Measurements from ENCODE around the gene TGFA. TPM values are rescaled to one million over a fixed set of nuclear protein-coding genes. Genes with fewer than 3 reads are reported as not detected.

Gene TGFA
- total RNA-seq, 1 experiment from 2014 or later, result 50.1 TPM

GRCh38 chr2:70517804-70518203 lies 35.8 kb downstream of the TGFA start:
- RAD21 ChIA-PET (ENCODE audit: low non-redundant PET in 1 of 2, low total read pairs in 2 of 2, uncharacterized antibody in 2 of 2, unreplicated experiment in 2 of 2), result no interaction called here
- Histone ChIP-seq H3K4me2 (ENCODE audit: low read length) (no peak overlapping the region), H4K20me1 (ENCODE audit: insufficient read depth) (no peaks in the 10 kb centered on the region; the same call in 1 of the 2 replicates), H3K9me3 (ENCODE audit: control insufficient read depth in 1 of 2, insufficient read depth in 1 of 2, low read depth in 1 of 2, low read length in 2 of 2) (no peaks in the 10 kb centered on the region), H3K27ac (ENCODE audit: low read depth, low read length) (no peak overlapping the region), H3K27me3 (ENCODE audit: insufficient read depth, low read length) (no peaks in the 10 kb centered on the region), H2AFZ (ENCODE audit: low read depth, low read length, poor library complexity, severe bottlenecking) (no peak overlapping the region), H3K4me3 (replicated peaks in 1 of 2; ENCODE audit: low read depth in 1 of 2, low read length in 2 of 2) (no peak overlapping the region), H3K9me2 (ENCODE audit: insufficient read depth) (no peaks in the 10 kb centered on the region), H3K4me1 (ENCODE audit: control insufficient read depth in 1 of 2, insufficient read depth in 2 of 2, low read length in 2 of 2) (peaks cover 30 to 74% of the 10 kb centered on the region in 2 experiments), H3K36me3 (ENCODE audit: control insufficient read depth in 1 of 2, insufficient read depth in 2 of 2, low read length in 2 of 2) (peaks cover 0 to 5% of the 10 kb centered on the region in 2 experiments; a peak in 1 of 4 replicates), H3K79me2 (ENCODE audit: insufficient read depth, low read length) (peaks cover 68% of the 10 kb centered on the region), H3K9ac (ENCODE audit: low read length) (no peak overlapping the region)
- intact Hi-C loops (cut with micrococcal nuclease), result no loop called here
- CTCF ChIA-PET, result no interaction called here
- DNase-seq (ENCODE audit: low read depth, low spot score) (no peak), ATAC-seq (no peak)
- TF ChIP-seq EGR1 (IDR thresholded peaks at IDR 0.05; ENCODE audit: low read depth) (no peak), CTCF (IDR thresholded peaks at IDR 0.05 in 2 of 3, conservative IDR thresholded peaks at IDR 0.05 in 1 of 3; ENCODE audit: borderline replicate concordance in 1 of 3, insufficient read depth in 1 of 3, low read depth in 2 of 3, low read length in 2 of 3) (no peak), POLR2AphosphoS5 (IDR thresholded peaks at IDR 0.05; ENCODE audit: low read depth, low read length) (no peak), MAX (IDR thresholded peaks at IDR 0.05) (no peak), CEBPB (IDR thresholded peaks at IDR 0.05; ENCODE audit: low read depth) (no peak), YY1 (IDR thresholded peaks at IDR 0.05; ENCODE audit: extremely low read depth, insufficient replicate concordance, low read depth, low read length) (no peak), EZH2phosphoT487 (IDR thresholded peaks at IDR 0.05; ENCODE audit: borderline replicate concordance) (no peak), ZNF274 (IDR thresholded peaks at IDR 0.05; ENCODE audit: low read depth, low read length) (no peak), ZBTB33 (IDR thresholded peaks at IDR 0.05; ENCODE audit: extremely low read depth, insufficient replicate concordance, low read length) (no peak), SP1 (IDR thresholded peaks at IDR 0.05; ENCODE audit: low read depth) (no peak), RAD21 (IDR thresholded peaks at IDR 0.05; ENCODE audit: low read depth) (no peak), SIN3A (IDR thresholded peaks at IDR 0.05; ENCODE audit: low read depth) (no peak), SRF (IDR thresholded peaks at IDR 0.05; ENCODE audit: low read depth) (no peak), TCF7L2 (IDR thresholded peaks at IDR 0.05; ENCODE audit: borderline replicate concordance, extremely low read depth, insufficient read depth, insufficient read length) (no peak), ATF3 (IDR thresholded peaks at IDR 0.05) (no peak), POLR2A (IDR thresholded peaks at IDR 0.05; ENCODE audit: borderline replicate concordance, extremely low read depth, insufficient read depth, insufficient read length) (no peak)
- no TSS peak for BruUV-seq (replicated peaks)
- POLR2A ChIA-PET, result no interaction called here

Data from HCT116 (cell line).